Mucosa of rectum (tissue), 2 donors: ENCODE results near the gene GRIN2A.

Experiments
- H3K27ac ChIP-seq, 2 donors: one replicate each; pipeline ENCODE4 v1.7.0; 2013; ENCODE audit warnings: inconsistent platforms in 2 of 2, low read depth in 2 of 2, low read length in 2 of 2
- H3K27me3 ChIP-seq, 2 donors: one replicate each; pipeline ENCODE4 v1.7.0; 2013; ENCODE audit warnings: low read length in 2 of 2; ENCODE audit not compliant: control insufficient read depth in 2 of 2, insufficient read depth in 2 of 2
- H3K36me3 ChIP-seq, 2 donors: one replicate each; pipeline ENCODE4 v1.7.0; 2013; ENCODE audit warnings: low read length in 2 of 2; ENCODE audit not compliant: control insufficient read depth in 2 of 2, insufficient read depth in 2 of 2
- H3K4me1 ChIP-seq, 2 donors: one replicate each; pipeline ENCODE4 v1.7.0; 2013; ENCODE audit warnings: low read length in 2 of 2, mild to moderate bottlenecking in 1 of 2; ENCODE audit not compliant: control insufficient read depth in 2 of 2, insufficient read depth in 2 of 2
- H3K4me3 ChIP-seq, 2 donors: one replicate each; pipeline ENCODE4 v1.7.0; 2013; ENCODE audit warnings: low read length in 2 of 2
- H3K9ac ChIP-seq, 2 donors: one replicate each; pipeline ENCODE4 v1.7.0; 2013; ENCODE audit warnings: low read length in 2 of 2, low read depth in 1 of 2, mild to moderate bottlenecking in 1 of 2
- H3K9me3 ChIP-seq, 2 donors: one replicate each; pipeline ENCODE4 v1.7.0; 2013; ENCODE audit warnings: low read length in 2 of 2; ENCODE audit not compliant: control insufficient read depth in 2 of 2
- donor health status: healthy.
- donor health status: Normal muscosa, but diverticular disease.

The GRIN2A gene

GRCh38 chr16:10188236-10188635, 6.0 kb upstream of the GRIN2A start:
- H3K27ac ChIP-seq, result no peak overlapping the region
- no peaks in the 10 kb centered on the region for H3K4me1 ChIP-seq
- H3K4me3 ChIP-seq, result no peak overlapping the region

GRCh38 chr16:10181196-10182162, 749 bp downstream of the GRIN2A start:
- peak overlapping the region; percentile 30 to 44 for H3K4me3 ChIP-seq
- H3K36me3 ChIP-seq, result no peaks in the 10 kb centered on the region
- no peak overlapping the region for H3K27ac ChIP-seq
- H3K4me1 ChIP-seq, result peaks cover 3 to 6% of the 10 kb centered on the region in 2 donors
- H3K27me3 ChIP-seq, result peaks cover 13 to 27% of the 10 kb centered on the region in 2 donors
- no peaks in the 10 kb centered on the region for H3K9me3 ChIP-seq
- H3K9ac ChIP-seq, result no peak overlapping the region

More at GRCh38 chr16:10188236-10188635, 6.0 kb upstream of the GRIN2A start:
- H3K27me3 ChIP-seq, result peaks cover 4 to 5% of the 10 kb centered on the region in 2 donors
- H3K36me3 ChIP-seq, result no peaks in the 10 kb centered on the region
- no peak overlapping the region for H3K9ac ChIP-seq
- no peaks in the 10 kb centered on the region for H3K9me3 ChIP-seq

- H3K9me3 ChIP-seq, result no peaks in the 10 kb centered on the region
- H3K4me3 ChIP-seq, result peak overlapping the region in 1 of 2 donors; percentile 30
- H3K9ac ChIP-seq, result no peak overlapping the region
- peaks cover 13 to 27% of the 10 kb centered on the region in 2 donors for H3K27me3 ChIP-seq
- H3K27ac ChIP-seq, result no peak overlapping the region
- no peaks in the 10 kb centered on the region for H3K36me3 ChIP-seq
- H3K4me1 ChIP-seq, result peaks cover 3 to 6% of the 10 kb centered on the region in 2 donors
Measured at GRCh38 chr16:10180771-10181163, 1.5 kb downstream of the GRIN2A start.

- no peak overlapping the region for H3K27ac ChIP-seq
- no peak overlapping the region for H3K9ac ChIP-seq
- H3K27me3 ChIP-seq, result peaks cover 13 to 27% of the 10 kb centered on the region in 2 donors
- no peaks in the 10 kb centered on the region for H3K36me3 ChIP-seq
- H3K4me1 ChIP-seq, result peaks cover 3 to 6% of the 10 kb centered on the region in 2 donors
- no peak overlapping the region for H3K4me3 ChIP-seq
- no peaks in the 10 kb centered on the region for H3K9me3 ChIP-seq
Measured at GRCh38 chr16:10180042-10180770, 2.0 kb downstream of the GRIN2A start.

- H3K4me3 ChIP-seq, result no peak overlapping the region
- peaks cover 10 to 25% of the 10 kb centered on the region in 2 donors for H3K27me3 ChIP-seq
- H3K9me3 ChIP-seq, result no peaks in the 10 kb centered on the region
- H3K4me1 ChIP-seq, result peaks cover 3 to 6% of the 10 kb centered on the region in 2 donors
- H3K27ac ChIP-seq, result no peak overlapping the region
- H3K36me3 ChIP-seq, result no peaks in the 10 kb centered on the region
- no peak overlapping the region for H3K9ac ChIP-seq
Measured at GRCh38 chr16:10178526-10178925, 3.7 kb downstream of the GRIN2A start.

- H3K4me1 ChIP-seq, result peaks cover 3 to 6% of the 10 kb centered on the region in 2 donors
- H3K27me3 ChIP-seq, result peaks cover 9 to 20% of the 10 kb centered on the region in 2 donors
- no peaks in the 10 kb centered on the region for H3K9me3 ChIP-seq
- no peaks in the 10 kb centered on the region for H3K36me3 ChIP-seq
- no peak overlapping the region for H3K27ac ChIP-seq
- no peak overlapping the region for H3K4me3 ChIP-seq
- H3K9ac ChIP-seq, result no peak overlapping the region
Measured at GRCh38 chr16:10178080-10178479, 4.1 kb downstream of the GRIN2A start.

GRCh38 chr16:10172848-10173655, 9.2 kb downstream of the GRIN2A start:
- Histone ChIP-seq H3K4me1 (no peaks in the 10 kb centered on the region), H3K36me3 (no peaks in the 10 kb centered on the region), H3K9ac (no peak overlapping the region), H3K9me3 (no peaks in the 10 kb centered on the region), H3K27me3 (no peaks in the 10 kb centered on the region), H3K4me3 (no peak overlapping the region), H3K27ac (no peak overlapping the region)

GRCh38 chr16:10171221-10171620, 11.0 kb downstream of the GRIN2A start:
- Histone ChIP-seq H3K4me1 (no peaks in the 10 kb centered on the region), H3K36me3 (no peaks in the 10 kb centered on the region), H3K9me3 (no peaks in the 10 kb centered on the region), H3K4me3 (no peak overlapping the region), H3K27ac (no peak overlapping the region), H3K9ac (no peak overlapping the region), H3K27me3 (no peaks in the 10 kb centered on the region)

- Histone ChIP-seq H3K27me3 (no peaks in the 10 kb centered on the region), H3K4me3 (no peak overlapping the region), H3K4me1 (no peaks in the 10 kb centered on the region), H3K9me3 (no peaks in the 10 kb centered on the region), H3K27ac (no peak overlapping the region), H3K36me3 (no peaks in the 10 kb centered on the region), H3K9ac (no peak overlapping the region)
Measured at GRCh38 chr16:10169904-10170410, 12.3 kb downstream of the GRIN2A start.
